Measurements from ENCODE around the gene WDFY3. TPM values are rescaled to one million over a fixed set of nuclear protein-coding genes. Genes with fewer than 3 reads are reported as not detected.

Gene WDFY3
- total and polyA plus RNA-seq, 8 donors, result 39.4 to 137 (median 44.5) TPM

GRCh38 chr4:84708406-84709135 lies 257.9 kb downstream of the WDFY3 start:
- no peak for TF ChIP-seq CTCF (IDR thresholded peaks at IDR 0.05)
- peaks cover 0 to 100% of the 10 kb centered on the region in 2 donors for H3K36me3 ChIP-seq

GRCh38 chr4:84706286-84706685 lies 260.2 kb downstream of the WDFY3 start:
- no peak for DNase-seq
- no peaks in the 10 kb centered on the region for H3K9me3 ChIP-seq
- no peak overlapping the region for H3K27ac ChIP-seq
- no peak for ATAC-seq
- H3K4me1 ChIP-seq, result no peaks in the 10 kb centered on the region
- intact Hi-C loops (cut with DNase I), result no loop called here
- no peaks in the 10 kb centered on the region for H3K27me3 ChIP-seq
- H3K4me3 ChIP-seq, result no peak overlapping the region
- no peak for TF ChIP-seq CTCF (IDR thresholded peaks at IDR 0.05)
- peaks cover 0 to 100% of the 10 kb centered on the region in 2 donors for H3K36me3 ChIP-seq

More at GRCh38 chr4:84708406-84709135, 257.9 kb downstream of the WDFY3 start:
- Histone ChIP-seq H3K27ac (no peak overlapping the region), H3K27me3 (no peaks in the 10 kb centered on the region), H3K9me3 (no peaks in the 10 kb centered on the region), H3K4me3 (no peak overlapping the region), H3K4me1 (no peaks in the 10 kb centered on the region)
- ATAC-seq, result no peak
- intact Hi-C loops (cut with DNase I), result no loop called here
- DNase-seq, result no peak

DNA sequence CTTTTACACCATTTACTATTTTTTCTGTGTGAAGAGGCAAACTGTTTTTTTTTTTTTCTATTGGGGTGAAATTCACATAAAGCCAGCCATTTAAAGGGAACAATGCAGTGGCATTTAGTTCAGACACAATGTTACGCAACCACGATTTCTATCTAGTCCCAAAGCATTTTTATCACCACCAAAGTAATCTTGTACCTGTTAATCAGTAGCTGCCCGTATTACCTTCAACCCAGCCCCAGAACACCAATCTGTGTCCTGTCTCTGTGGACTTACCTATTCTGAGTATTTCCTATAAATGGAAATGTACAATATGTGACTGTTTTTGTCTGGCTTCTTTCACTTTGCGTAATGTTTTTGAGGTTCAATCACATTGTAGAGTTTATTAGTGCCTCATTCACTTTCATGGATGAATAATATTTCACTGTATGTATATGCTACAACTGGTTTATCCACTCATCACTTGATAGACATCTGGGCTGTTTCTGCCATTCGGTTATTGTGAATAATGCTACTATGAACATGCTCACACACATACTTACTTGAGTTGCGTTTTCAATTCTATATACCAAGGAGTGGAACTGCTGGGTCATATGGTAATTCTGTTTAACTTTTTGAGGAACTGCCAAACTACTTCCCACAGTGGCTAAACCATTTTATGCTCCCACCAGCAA lies 267.4 kb downstream of the WDFY3 start:
- intact Hi-C loops (cut with DNase I), result no loop called here
- no peaks in the 10 kb centered on the region for H3K27me3 ChIP-seq
- ATAC-seq, result no peak
- peaks cover 0 to 90% of the 10 kb centered on the region in 2 donors for H3K36me3 ChIP-seq
- peaks cover 0 to 5% of the 10 kb centered on the region in 2 donors for H3K4me1 ChIP-seq
- no peak overlapping the region for H3K4me3 ChIP-seq
- no peaks in the 10 kb centered on the region for H3K9me3 ChIP-seq
- no peak for TF ChIP-seq CTCF (IDR thresholded peaks at IDR 0.05)
- no peak overlapping the region for H3K27ac ChIP-seq
- DNase-seq, result no peak

DNA sequence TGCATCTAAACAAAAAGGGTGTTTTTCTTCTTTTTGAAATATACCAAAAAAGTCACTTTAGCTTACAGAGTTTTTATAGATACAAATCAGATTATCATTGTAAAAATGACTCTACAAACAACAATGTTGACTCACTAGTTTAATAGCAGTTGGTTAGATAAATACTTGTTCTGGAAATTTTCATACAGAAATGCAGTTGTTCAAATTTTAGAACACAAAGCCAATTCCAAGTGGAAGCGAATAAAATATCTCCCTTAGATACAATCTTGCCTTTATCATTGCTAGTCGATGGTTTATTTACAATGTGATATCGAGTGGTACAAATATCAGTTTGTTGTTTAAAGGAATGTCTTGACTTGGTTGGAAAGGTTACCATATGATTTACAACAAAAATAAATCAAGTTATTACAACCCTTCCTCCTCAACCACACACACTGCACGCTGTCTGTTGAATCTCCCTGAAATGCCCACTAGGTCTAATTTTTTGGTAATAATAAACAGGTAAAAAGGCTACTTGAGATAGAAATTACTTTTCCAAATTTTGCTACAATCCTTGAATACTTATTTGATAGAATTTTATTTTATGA lies 268.8 kb downstream of the WDFY3 start:
- H3K4me1 ChIP-seq, result peaks cover 0 to 5% of the 10 kb centered on the region in 2 donors

More for the DNA sequence above, 268.8 kb downstream of the WDFY3 start:
- intact Hi-C loops (cut with DNase I), result no loop called here
- TF ChIP-seq CTCF (IDR thresholded peaks at IDR 0.05), result no peak
- peaks cover 0 to 90% of the 10 kb centered on the region in 2 donors for H3K36me3 ChIP-seq
- no peak overlapping the region for H3K27ac ChIP-seq
- H3K27me3 ChIP-seq, result no peaks in the 10 kb centered on the region
- no peak overlapping the region for H3K4me3 ChIP-seq
- no peaks in the 10 kb centered on the region for H3K9me3 ChIP-seq
- ATAC-seq, result no peak
- DNase-seq, result no peak
